Measurements from ENCODE around the gene DOCK10.
A peak's percentile ranks its signal among the peaks of the same experiment; 100 is the strongest.

DOCK10 gene

DNA sequence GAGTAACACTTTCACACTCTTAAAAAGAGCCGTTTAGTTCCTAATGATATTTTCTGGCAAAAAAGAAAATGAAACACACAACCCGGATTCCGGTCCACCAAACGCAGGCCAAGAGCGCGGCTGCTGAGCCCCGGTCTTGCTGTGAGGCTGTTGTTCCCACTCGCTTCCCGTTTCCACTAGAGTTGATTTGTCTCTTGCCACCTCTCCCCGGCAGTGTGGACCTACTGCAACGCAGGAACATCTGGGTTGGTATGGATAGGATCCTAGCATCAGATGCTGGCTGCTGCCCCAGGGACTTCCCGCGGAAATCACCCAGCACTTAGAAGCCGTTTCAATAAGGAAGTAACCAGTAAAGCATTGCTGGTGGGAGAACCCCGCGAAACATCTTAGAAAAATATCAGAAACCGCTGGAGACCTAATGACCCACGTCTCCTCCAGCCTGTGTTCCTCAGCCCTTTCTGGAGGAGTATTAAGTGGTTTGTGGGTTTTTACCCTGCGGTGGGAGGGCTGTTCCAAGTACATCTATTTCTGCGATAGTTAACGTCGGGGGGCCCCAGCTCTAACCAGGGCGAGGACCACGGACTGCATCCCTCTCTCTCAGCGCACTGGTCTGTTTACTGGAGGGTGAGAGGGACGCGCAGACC is 939 bp downstream of the DOCK10 start:
- peak; percentile 25 to 29 for DNase-seq (ENCODE audit: low read depth in 2 of 2)

DNA sequence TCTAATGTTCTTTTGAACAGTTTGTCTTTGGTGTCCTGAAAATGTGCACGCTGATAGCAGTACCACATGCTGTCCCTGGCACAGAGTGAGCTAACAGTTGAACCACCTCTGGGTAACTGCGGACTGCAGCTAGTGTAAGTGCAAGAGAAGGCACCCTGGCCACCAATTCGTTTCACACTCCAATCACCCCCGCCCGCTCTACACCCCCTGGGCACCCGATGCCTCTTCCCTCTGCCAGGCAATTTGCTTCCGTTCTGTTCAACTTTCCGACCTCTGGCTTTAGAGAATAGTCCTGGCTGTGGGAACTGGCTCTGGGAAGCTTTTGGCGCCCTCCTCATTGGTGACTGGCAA is 1.4 kb downstream of the DOCK10 start:
- no peak for DNase-seq (ENCODE audit: low read depth in 2 of 2)

DNA sequence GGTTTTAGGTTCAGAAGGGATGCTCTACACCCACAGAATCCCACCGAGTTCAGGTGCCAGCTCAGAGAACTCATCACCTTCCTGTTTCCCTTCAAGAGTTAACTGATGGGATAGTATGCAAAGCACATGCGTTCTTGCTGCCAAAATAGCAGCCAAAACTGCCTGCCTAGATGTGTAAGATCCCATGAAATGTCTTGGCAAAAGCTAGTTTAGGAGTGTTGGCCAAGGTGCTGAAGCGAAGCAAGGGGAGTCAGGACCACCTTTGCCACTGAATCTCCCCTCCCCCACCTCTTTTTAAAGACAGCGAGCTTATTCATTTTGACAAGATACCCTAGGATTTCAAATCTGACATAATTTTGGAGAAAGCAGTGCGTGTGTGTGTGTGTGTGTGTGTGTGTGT is 2.1 kb downstream of the DOCK10 start:
- DNase-seq (ENCODE audit: low read depth in 2 of 2), result no peak

DNA sequence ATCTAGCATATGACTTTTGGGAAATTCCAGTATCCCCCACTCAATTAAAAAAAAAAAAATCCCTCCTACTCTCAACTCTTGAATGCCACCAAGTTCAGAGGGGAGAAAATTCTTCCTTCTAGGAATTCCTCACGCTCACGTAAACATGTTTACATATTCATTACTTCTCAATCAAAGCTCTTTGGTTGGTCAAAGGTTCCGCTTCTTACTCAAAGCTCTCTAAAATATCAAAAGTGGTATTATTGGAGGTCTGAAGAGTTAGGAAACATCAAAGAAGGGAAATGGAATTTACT is 4.1 kb downstream of the DOCK10 start:
- no peak for DNase-seq (ENCODE audit: low read depth in 2 of 2)

DNA sequence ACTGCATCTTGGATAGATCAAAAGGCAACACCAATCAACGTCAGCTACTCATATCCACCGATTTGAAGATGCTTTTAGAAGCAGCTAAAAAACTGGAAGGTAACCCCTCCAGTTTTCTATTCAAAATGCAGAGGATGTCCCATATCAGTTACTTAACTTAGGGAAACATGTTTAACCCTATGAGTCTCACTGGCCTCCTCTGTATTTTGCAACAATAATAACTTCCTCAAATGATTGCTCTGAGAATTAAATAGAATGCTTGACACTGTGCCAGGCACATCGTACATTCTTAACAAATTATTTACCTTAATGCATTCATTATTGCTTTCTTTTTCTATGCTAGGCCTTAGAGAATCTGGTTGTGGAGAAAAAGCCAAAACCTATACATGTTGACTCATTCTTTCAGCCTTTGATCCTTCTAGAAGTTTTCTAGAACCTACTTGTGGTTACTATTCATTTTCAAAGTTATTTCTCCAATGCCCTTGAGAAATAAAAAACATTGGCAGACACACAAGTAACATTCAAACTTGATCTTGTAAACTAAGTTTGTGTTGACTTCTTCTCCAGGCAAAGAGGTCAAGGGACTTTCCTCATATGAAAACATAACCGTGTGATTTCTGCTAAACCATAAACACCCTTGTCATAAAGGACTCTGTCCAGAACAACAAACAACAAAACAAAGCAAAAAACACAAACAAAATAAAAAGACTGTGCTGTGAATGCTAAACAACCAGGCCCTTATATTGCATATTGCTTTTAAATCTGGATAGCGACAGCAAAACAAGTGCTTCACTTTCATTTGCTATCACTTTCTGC is 4.6 kb downstream of the DOCK10 start:
- no peak for DNase-seq (ENCODE audit: low read depth in 2 of 2)

DNA sequence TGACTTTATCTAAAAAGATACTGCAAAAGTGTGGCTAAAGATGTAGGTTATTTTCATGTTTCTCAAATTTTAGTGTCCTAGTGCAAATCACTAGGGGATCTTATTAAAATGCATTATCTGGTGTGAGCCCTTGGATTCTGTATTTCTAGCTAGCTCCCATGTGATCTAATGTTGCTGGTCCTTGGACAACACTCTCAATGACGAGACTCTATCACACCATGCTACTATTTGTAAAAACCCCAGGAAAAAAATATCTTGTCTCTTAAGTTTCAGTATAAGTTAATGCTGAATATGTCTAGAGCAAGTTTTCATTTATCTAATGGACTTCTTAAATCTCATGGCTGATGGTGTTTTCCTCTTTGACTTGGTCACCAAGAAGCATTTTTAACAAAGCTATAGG is 5.8 kb downstream of the DOCK10 start:
- DNase-seq (ENCODE audit: low read depth in 2 of 2), result no peak

DNA sequence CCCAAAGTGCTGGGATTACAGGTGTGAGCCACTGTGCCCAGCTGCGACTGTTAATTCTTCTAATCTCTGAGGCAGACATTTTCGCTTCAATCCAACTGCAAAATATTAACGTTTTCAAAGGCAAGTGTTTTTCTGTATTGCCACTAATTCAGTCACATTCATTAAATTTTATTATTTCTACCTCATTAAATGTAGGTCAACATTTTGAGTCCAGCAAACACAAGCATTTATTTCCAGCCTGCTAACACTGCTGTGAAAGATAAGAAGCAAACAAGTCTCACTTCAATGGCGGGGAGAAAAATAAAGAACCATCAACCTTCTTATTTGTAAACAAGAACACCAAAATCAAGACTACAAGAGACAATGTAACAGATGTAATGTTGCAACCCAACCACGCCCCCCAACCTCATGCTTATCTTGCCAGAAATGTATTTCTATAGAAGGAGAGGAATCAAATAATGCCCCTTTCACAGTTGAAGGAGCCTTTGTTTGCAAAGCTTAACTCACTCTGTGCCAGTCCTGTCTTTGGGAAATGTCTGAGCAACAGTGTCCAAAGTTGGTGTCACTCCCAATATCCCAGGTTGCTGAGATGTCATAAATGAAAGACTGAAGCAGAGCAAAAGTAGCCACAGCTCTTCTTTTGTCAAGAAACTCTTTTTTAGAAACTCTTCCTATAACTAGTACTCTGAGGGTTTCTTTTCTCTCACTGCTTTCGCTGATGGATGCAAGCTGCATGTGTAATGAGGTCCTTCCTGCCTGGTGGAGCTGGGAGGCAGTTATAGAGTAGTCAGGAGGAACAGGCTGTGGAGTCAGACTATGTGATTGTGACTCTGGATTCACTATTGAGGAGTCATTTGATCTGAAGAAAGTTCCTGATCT is 8.6 kb downstream of the DOCK10 start:
- no peak for DNase-seq (ENCODE audit: low read depth in 2 of 2)

DNA sequence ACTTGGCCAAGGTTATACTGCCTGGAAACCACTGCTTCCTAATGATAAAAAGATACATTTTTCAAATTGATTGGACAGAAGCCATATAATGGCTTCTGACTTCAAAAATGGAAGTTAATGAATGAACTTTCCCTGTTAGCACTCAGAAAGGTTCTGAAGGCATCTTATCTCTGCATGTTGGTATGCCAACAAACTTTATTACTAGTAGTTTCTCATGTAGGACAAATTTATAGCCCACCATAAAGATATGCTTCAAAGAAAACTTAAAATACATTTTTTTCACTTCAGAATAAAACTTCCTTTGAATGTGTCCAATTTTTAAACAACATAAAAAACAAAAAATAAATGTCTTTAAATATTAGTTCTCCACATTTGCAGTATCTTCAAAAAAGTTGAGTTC is 10.0 kb downstream of the DOCK10 start:
- DNase-seq (ENCODE audit: low read depth in 2 of 2), result no peak

DNA sequence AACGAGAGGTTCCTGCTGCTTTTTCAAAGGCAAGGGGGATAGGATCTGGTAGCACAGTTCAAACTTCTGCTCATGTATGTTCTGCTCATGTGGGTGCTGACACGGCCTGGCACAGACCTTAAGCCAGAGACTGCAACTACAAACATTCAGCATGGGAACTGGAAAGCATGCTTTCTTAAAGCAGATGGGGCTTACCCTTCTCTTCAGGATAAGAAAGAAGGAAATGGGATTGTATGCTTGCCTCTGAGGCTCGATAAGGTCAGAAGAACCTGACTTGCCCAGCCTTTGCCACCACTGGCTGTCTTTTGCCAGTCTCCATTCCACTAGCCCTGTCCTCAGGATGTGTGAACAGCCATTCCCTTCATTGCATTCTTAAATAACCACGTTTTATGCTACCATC is 10.7 kb downstream of the DOCK10 start:
- no peak for DNase-seq (ENCODE audit: low read depth in 2 of 2)

DNA sequence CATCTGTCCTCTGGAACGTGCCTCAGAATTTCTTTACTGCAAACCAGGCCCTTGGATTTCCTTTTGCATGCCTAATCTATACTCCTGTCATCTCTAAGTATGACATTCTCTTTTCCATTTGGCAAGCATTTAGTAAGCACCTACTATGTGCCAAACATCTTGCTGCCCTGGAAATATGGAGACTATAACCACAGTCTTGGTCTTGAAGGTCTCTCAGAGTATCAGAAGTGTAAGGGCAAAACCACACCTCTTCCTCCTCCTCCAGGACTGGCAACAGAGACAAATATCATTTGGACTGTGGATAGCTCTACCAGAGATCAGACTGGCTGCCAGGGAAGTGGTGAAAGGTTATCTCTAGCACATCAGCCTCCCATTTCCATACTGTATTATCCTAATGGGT is 11.4 kb downstream of the DOCK10 start:
- no peak for DNase-seq (ENCODE audit: low read depth in 2 of 2)

DNA sequence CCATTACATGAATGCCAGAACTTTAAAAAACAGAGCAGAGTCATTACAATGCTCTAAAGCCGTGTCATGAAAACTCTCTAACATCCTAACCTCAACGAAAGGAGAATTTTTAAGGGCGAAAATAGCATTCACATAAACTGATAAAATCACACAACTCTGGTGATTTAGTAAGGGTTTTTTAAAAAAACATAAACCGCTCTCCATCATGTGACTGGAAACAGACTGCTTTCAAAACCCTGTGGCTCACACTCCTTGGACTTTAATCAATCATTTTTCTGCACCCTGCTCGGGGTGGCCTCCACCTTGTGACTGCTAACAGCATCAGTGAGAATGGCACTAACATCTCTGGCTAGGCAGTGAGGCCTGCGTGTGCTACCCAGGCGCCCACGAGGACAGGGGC is 12.1 kb downstream of the DOCK10 start:
- DNase-seq (ENCODE audit: low read depth in 2 of 2), result no peak

DNA sequence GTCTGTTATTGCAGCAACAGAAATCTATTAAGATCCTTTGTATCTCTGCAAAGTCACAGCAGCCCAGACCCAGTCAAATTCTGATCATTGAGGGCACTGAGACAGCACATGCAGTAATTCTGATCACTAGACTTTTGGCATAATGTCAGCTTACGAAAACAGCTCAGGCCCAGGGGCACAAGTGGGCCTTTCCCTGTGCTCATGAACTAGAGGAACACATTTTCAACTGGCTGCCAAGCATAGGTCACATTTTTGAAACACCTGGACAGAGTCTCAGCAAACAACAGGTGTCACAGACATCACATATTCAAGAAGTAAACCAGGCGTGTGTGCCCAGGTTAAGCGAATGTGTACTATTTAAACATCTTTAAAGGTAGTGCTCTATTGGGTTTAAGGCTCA is 13.7 kb downstream of the DOCK10 start:
- DNase-seq (ENCODE audit: low read depth in 2 of 2), result no peak

DNA sequence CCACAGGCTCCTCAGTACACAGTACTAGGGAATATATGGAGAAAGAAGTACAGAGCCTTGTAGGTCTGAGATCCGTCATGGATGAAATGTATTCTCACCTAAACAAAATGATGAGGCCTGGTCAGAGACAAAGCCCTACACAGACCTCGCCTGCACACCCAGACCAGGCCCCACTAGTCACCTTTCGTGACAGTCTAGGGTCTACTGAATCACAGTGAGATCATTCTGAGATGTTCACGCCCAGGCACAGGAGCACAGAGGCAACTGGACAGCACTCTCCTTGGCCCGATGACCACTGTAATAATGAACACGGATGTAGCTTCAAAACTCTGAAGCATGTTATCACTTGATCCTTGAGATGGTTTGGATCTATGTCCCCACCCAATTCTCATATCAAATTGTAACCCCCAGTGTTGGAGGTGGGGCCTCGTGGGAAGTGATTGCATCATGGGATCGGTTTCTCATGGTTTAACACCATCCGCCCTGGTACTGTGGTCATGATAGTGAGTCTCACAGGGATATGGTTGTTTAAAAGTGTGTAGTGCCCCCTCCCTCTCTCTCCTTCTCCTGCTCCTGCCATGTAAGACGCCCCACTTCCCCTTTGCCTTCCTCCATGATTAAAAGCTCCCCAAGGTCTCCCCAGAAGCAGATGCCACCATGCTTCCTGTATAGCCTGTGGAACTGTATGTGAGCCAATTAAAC is 15.1 kb downstream of the DOCK10 start:
- DNase-seq (ENCODE audit: low read depth in 2 of 2), result no peak

DNA sequence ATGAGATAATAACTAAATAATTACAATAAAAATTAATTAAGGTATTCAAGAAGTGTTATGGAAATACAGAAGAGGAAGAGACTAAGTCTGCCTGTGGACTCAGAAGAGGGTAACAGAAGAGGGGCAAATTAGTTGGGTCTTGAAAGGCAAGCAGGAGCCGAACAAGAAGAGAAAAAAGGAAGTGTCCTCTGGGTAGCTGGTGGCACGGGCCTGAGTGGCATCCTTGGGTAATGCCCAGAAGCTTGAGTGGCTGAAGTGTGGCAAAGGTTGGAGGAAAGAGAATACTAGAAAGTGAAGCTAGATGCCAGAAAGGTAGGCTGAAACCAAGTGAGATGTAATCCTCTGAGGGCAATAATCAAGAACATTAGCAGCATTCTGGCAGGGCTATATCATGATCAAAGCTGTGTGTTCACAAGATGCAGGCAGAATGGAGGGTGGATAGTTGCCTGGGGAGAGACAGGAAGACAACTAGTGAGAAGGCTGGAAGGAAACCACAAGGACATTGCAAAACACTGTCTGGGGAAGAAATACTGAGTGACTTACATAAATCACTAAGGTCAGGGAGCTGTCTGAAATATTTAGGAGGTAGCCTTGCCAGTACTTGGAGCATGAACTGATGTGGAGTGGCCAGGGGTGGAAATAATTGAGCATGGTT is 16.2 kb downstream of the DOCK10 start:
- no peak for DNase-seq (ENCODE audit: low read depth in 2 of 2)

DNA sequence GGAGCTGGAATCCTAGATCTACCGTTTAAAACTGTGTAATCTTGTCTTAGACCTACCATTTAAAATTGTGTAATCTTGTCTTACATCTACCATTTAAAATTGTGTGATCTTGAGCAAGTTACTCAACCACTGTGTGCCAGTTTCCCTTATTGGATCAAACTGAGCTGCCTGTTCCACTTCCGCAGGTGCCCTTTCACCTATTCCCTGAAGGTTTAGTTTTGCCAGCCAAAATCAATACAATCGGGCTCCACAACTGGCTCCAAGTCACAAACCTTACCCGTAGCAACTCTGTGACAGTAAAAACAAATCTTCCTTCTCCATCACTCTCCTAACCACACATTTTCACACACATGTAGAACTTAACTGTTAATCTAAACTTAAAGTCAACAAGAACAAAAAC is 20.1 kb downstream of the DOCK10 start:
- DNase-seq (ENCODE audit: low read depth in 2 of 2), result no peak

DNA sequence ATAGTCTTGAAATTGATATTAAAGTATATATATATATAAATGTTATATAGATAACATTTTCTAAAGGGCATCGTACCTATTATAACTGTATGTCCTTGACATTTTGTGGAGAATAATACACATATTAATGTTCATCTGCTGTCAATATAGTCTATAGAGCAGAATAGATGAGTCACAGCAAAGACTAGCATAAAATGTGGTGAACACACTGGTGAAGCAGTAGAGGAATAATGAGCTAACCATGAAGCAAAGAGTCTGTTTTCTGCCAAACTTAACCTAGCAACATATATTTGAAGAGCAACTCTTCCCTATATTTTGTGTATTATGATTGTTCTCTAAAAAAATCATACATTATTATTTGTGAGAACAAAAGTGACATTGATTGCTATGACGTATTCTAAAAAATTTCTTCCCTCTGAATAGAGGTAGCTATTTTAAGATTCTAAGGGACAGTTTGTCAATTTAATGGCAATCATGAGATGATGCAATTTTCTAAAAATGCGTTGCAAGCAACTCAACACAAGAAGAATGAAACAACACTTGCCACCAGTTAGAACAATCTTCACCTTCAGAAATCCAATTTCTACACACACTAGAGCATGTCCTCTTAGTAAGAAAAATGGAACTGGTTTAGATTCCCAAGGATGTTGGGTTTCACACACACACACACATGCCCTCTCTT is 22.0 kb downstream of the DOCK10 start:
- DNase-seq (ENCODE audit: low read depth in 2 of 2), result no peak

DNA sequence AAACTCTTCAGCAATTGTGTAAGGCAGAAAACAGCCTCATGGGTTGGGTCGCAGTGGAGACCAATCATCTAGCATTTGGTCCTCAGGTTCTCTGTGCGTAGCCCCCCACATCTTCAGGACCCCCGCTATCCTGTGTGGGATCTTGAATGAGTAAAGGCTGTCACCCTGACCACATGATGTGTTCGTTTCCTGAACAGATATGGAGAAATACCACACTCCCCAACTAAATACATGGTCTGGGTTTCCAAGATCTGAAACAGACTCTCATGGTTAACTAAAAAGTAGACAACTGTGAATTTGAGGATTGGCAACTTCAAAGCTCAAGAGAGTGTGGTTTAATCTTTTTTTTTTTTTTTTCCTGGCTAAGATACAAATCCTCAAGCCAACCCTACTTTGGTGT is 23.2 kb downstream of the DOCK10 start:
- DNase-seq (ENCODE audit: low read depth in 2 of 2), result no peak

DNA sequence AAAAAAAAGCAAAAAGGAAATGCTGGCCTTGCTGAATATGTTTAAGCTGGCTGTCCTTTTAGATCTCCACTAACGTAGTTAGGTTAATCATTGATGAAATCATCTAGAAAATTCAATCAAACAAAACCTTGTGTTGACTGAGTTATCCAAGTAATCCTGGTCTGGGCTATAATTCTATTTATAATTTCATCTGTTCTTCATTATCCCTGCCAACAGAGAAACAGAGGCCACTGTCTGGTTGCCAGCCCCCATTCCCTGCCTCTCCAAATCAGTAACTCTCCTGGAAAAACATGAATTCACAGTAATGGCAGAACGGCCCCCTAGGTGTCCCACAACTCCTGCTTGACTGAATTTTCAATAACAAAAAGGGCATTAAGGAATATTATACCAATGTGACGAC is 24.6 kb downstream of the DOCK10 start:
- no peak for DNase-seq (ENCODE audit: low read depth in 2 of 2)

DNA sequence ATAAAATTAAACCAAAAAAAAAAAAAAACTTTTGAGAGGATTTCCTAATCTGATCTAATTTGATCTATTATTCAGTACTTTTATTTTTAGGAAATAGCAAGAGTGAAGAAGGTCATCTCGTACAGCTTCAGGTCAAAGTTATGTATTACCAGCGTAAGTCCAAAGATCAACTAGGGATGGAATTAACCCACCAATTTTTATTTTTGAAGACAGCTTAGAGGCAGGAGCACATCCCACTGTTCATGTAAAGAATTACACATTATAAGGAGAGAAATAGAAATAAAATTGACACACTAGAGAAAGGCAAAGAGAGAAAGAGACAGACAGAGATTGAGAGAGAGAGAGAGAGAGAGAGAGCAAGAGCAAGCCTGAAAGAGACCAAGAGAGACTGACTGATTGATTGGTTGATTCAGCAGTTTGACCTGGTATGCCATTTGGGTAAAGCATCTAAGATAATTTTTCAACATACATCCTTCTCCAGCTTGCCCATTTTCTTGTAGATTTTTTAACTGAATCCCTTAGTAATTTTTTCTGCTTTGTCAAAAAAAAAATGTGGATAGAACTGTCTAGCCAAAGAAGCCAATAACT is 25.1 kb downstream of the DOCK10 start:
- DNase-seq (ENCODE audit: low read depth in 2 of 2), result no peak

DNA sequence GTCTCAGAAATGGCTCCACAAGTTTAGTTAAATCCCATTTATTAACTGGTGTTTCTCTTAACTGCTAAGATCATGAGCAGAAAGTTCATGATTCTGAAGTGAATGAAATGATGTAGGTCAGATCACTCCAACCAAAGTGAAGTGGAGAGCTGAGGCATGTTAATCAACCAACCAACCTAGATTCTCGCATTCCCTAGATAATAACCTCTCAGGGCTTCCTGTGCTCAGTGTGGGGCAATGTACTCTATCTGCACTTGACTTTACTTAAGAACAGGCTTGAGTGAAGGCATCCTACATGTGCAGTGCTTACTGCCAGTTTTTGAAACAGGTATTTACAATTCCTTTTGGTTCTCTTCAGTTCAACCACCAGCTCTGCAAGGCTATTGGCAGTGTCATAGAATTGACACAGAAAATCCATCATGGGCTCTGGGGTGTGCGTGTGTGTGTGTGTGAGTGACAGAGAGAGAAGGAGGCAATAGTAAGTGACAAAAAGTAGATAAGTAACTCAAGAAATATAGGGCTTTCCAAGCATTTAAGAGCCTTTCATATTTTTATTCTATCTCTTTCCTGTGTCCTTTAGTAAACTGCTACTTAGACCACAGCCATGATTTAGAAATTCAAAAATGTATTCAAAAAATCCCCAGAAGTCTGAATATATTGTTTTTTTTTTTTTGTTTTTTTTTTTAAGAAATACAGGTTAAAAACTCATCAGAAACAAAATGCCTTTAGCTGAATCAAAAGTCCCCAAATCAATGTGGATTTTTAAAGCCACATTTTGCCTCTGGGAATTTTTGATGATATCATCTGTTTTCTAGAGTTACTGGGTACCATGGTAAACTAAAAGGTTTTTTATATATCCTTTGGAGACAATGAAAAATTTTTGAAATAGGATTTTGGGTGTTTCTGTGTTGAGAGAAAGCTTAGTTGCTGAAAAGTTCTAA is 28.6 kb downstream of the DOCK10 start:
- DNase-seq (ENCODE audit: low read depth in 2 of 2), result no peak

Data from stimulated activated CD8-positive, alpha-beta memory T cell treated with anti-CD3 and anti-CD28 coated beads, Interleukin-7, amount 100 ng/mL, for 1 hour (primary cell).